ENCODE results near the gene RASGEF1C.

The RASGEF1C gene

GRCh38 chr5:180209137-180209581 is at the start of gene RASGEF1C:
RASGEF1C (minus strand) TSS chr5:180209211; CDS start chr5:180138052, 71,159 bp downstream.
- Histone ChIP-seq H3K4me3 (ENCODE audit: low read depth, low read length) (peak within 1 kb of the TSS; percentile 55), H3K36me3 (ENCODE audit: control insufficient read depth, insufficient read depth, low read length) (no peaks in the 10 kb centered on the region), H3K9ac (ENCODE audit: low read length) (no peak within 1 kb of the TSS), H3K9me3 (ENCODE audit: control insufficient read depth, insufficient read depth, low read depth, low read length) (no peaks in the 10 kb centered on the region), H3K27ac (ENCODE audit: low read depth, low read length) (no peak within 1 kb of the TSS), H3K4me1 (ENCODE audit: control insufficient read depth, insufficient read depth, low read length) (peaks cover 7% of the 10 kb centered on the region), H3K27me3 (ENCODE audit: control insufficient read depth, insufficient read depth, low read length) (peaks cover 43% of the 10 kb centered on the region)

- no peak overlapping the region for H3K4me3 ChIP-seq (ENCODE audit: low read depth, low read length)
These were observed 44.2 kb upstream of the RASGEF1C start for GRCh38 chr5:180253036-180253824.

GRCh38 chr5:180251887-180252286 is 42.9 kb upstream of the RASGEF1C start:
- Histone ChIP-seq H3K9ac (ENCODE audit: low read length) (no peak overlapping the region), H3K36me3 (ENCODE audit: control insufficient read depth, insufficient read depth, low read length) (peaks cover 88% of the 10 kb centered on the region), H3K4me3 (ENCODE audit: low read depth, low read length) (no peak overlapping the region), H3K4me1 (ENCODE audit: control insufficient read depth, insufficient read depth, low read length) (no peaks in the 10 kb centered on the region), H3K27ac (ENCODE audit: low read depth, low read length) (no peak overlapping the region), H3K9me3 (ENCODE audit: control insufficient read depth, insufficient read depth, low read depth, low read length) (peaks cover 74% of the 10 kb centered on the region), H3K27me3 (ENCODE audit: control insufficient read depth, insufficient read depth, low read length) (no peaks in the 10 kb centered on the region)

More at GRCh38 chr5:180253036-180253824, 44.2 kb upstream of the RASGEF1C start:
- no peaks in the 10 kb centered on the region for H3K4me1 ChIP-seq (ENCODE audit: control insufficient read depth, insufficient read depth, low read length)
- peaks cover 86% of the 10 kb centered on the region for H3K9me3 ChIP-seq (ENCODE audit: control insufficient read depth, insufficient read depth, low read depth, low read length)
- H3K9ac ChIP-seq (ENCODE audit: low read length): no peak overlapping the region
- no peak overlapping the region for H3K27ac ChIP-seq (ENCODE audit: low read depth, low read length)
- H3K36me3 ChIP-seq (ENCODE audit: control insufficient read depth, insufficient read depth, low read length): peaks cover 88% of the 10 kb centered on the region
- no peaks in the 10 kb centered on the region for H3K27me3 ChIP-seq (ENCODE audit: control insufficient read depth, insufficient read depth, low read length)

GRCh38 chr5:180251141-180251540 is 42.1 kb upstream of the RASGEF1C start:
- peaks cover 67% of the 10 kb centered on the region for H3K9me3 ChIP-seq (ENCODE audit: control insufficient read depth, insufficient read depth, low read depth, low read length)
- no peaks in the 10 kb centered on the region for H3K27me3 ChIP-seq (ENCODE audit: control insufficient read depth, insufficient read depth, low read length)
- H3K27ac ChIP-seq (ENCODE audit: low read depth, low read length): no peak overlapping the region
- H3K4me1 ChIP-seq (ENCODE audit: control insufficient read depth, insufficient read depth, low read length): no peaks in the 10 kb centered on the region
- peaks cover 88% of the 10 kb centered on the region for H3K36me3 ChIP-seq (ENCODE audit: control insufficient read depth, insufficient read depth, low read length)
- H3K9ac ChIP-seq (ENCODE audit: low read length): no peak overlapping the region
- H3K4me3 ChIP-seq (ENCODE audit: low read depth, low read length): no peak overlapping the region

- Histone ChIP-seq H3K36me3 (ENCODE audit: control insufficient read depth, insufficient read depth, low read length) (peaks cover 82% of the 10 kb centered on the region), H3K4me3 (ENCODE audit: low read depth, low read length) (no peak overlapping the region), H3K4me1 (ENCODE audit: control insufficient read depth, insufficient read depth, low read length) (no peaks in the 10 kb centered on the region), H3K27me3 (ENCODE audit: control insufficient read depth, insufficient read depth, low read length) (no peaks in the 10 kb centered on the region), H3K27ac (ENCODE audit: low read depth, low read length) (no peak overlapping the region), H3K9me3 (ENCODE audit: control insufficient read depth, insufficient read depth, low read depth, low read length) (peaks cover 60% of the 10 kb centered on the region), H3K9ac (ENCODE audit: low read length) (no peak overlapping the region)
These were observed 41.3 kb upstream of the RASGEF1C start for GRCh38 chr5:180250329-180250728.

GRCh38 chr5:180241600-180241999 is 32.6 kb upstream of the RASGEF1C start:
- no peak overlapping the region for H3K9ac ChIP-seq (ENCODE audit: low read length)
- no peaks in the 10 kb centered on the region for H3K4me1 ChIP-seq (ENCODE audit: control insufficient read depth, insufficient read depth, low read length)
- no peaks in the 10 kb centered on the region for H3K9me3 ChIP-seq (ENCODE audit: control insufficient read depth, insufficient read depth, low read depth, low read length)
- H3K36me3 ChIP-seq (ENCODE audit: control insufficient read depth, insufficient read depth, low read length): peaks cover 69% of the 10 kb centered on the region
- H3K4me3 ChIP-seq (ENCODE audit: low read depth, low read length): no peak overlapping the region
- no peak overlapping the region for H3K27ac ChIP-seq (ENCODE audit: low read depth, low read length)
- H3K27me3 ChIP-seq (ENCODE audit: control insufficient read depth, insufficient read depth, low read length): no peaks in the 10 kb centered on the region

GRCh38 chr5:180238631-180239030 is 29.6 kb upstream of the RASGEF1C start:
- Histone ChIP-seq H3K9me3 (ENCODE audit: control insufficient read depth, insufficient read depth, low read depth, low read length) (no peaks in the 10 kb centered on the region), H3K36me3 (ENCODE audit: control insufficient read depth, insufficient read depth, low read length) (peaks cover 86% of the 10 kb centered on the region), H3K4me3 (ENCODE audit: low read depth, low read length) (no peak overlapping the region), H3K27me3 (ENCODE audit: control insufficient read depth, insufficient read depth, low read length) (no peaks in the 10 kb centered on the region), H3K27ac (ENCODE audit: low read depth, low read length) (no peak overlapping the region), H3K9ac (ENCODE audit: low read length) (no peak overlapping the region), H3K4me1 (ENCODE audit: control insufficient read depth, insufficient read depth, low read length) (no peaks in the 10 kb centered on the region)

- H3K9me3 ChIP-seq (ENCODE audit: control insufficient read depth, insufficient read depth, low read depth, low read length): no peaks in the 10 kb centered on the region
- peaks cover 79% of the 10 kb centered on the region for H3K36me3 ChIP-seq (ENCODE audit: control insufficient read depth, insufficient read depth, low read length)
- H3K4me1 ChIP-seq (ENCODE audit: control insufficient read depth, insufficient read depth, low read length): no peaks in the 10 kb centered on the region
- no peak overlapping the region for H3K4me3 ChIP-seq (ENCODE audit: low read depth, low read length)
- H3K27me3 ChIP-seq (ENCODE audit: control insufficient read depth, insufficient read depth, low read length): no peaks in the 10 kb centered on the region
- no peak overlapping the region for H3K9ac ChIP-seq (ENCODE audit: low read length)
- no peak overlapping the region for H3K27ac ChIP-seq (ENCODE audit: low read depth, low read length)
These were observed 26.8 kb upstream of the RASGEF1C start for GRCh38 chr5:180235846-180236245.

- H3K27ac ChIP-seq (ENCODE audit: low read depth, low read length): no peak overlapping the region
- no peaks in the 10 kb centered on the region for H3K27me3 ChIP-seq (ENCODE audit: control insufficient read depth, insufficient read depth, low read length)
- no peaks in the 10 kb centered on the region for H3K9me3 ChIP-seq (ENCODE audit: control insufficient read depth, insufficient read depth, low read depth, low read length)
- no peak overlapping the region for H3K4me3 ChIP-seq (ENCODE audit: low read depth, low read length)
- no peak overlapping the region for H3K9ac ChIP-seq (ENCODE audit: low read length)
- H3K4me1 ChIP-seq (ENCODE audit: control insufficient read depth, insufficient read depth, low read length): no peaks in the 10 kb centered on the region
- peaks cover 71% of the 10 kb centered on the region for H3K36me3 ChIP-seq (ENCODE audit: control insufficient read depth, insufficient read depth, low read length)
These were observed 26.1 kb upstream of the RASGEF1C start for GRCh38 chr5:180235077-180235476.

- Histone ChIP-seq H3K27ac (ENCODE audit: low read depth, low read length) (no peak overlapping the region), H3K27me3 (ENCODE audit: control insufficient read depth, insufficient read depth, low read length) (no peaks in the 10 kb centered on the region), H3K9me3 (ENCODE audit: control insufficient read depth, insufficient read depth, low read depth, low read length) (no peaks in the 10 kb centered on the region), H3K36me3 (ENCODE audit: control insufficient read depth, insufficient read depth, low read length) (peaks cover 63% of the 10 kb centered on the region), H3K9ac (ENCODE audit: low read length) (no peak overlapping the region), H3K4me1 (ENCODE audit: control insufficient read depth, insufficient read depth, low read length) (no peaks in the 10 kb centered on the region), H3K4me3 (ENCODE audit: low read depth, low read length) (no peak overlapping the region)
These were observed 25.3 kb upstream of the RASGEF1C start for GRCh38 chr5:180234271-180234670.

- Histone ChIP-seq H3K4me1 (ENCODE audit: control insufficient read depth, insufficient read depth, low read length) (no peaks in the 10 kb centered on the region), H3K9ac (ENCODE audit: low read length) (no peak overlapping the region), H3K27ac (ENCODE audit: low read depth, low read length) (no peak overlapping the region)
These were observed 24.7 kb upstream of the RASGEF1C start for GRCh38 chr5:180233729-180234128.

More at GRCh38 chr5:180233729-180234128, 24.7 kb upstream of the RASGEF1C start:
- Histone ChIP-seq H3K36me3 (ENCODE audit: control insufficient read depth, insufficient read depth, low read length) (peaks cover 58% of the 10 kb centered on the region), H3K27me3 (ENCODE audit: control insufficient read depth, insufficient read depth, low read length) (no peaks in the 10 kb centered on the region), H3K9me3 (ENCODE audit: control insufficient read depth, insufficient read depth, low read depth, low read length) (no peaks in the 10 kb centered on the region), H3K4me3 (ENCODE audit: low read depth, low read length) (no peak overlapping the region)
